Putamen (tissue), 1 donor: ENCODE results near the gene TBC1D16.
"Not testable (repeated sequence)": the region's sequence is repeated elsewhere in the genome, so short reads cannot be mapped to it uniquely, and the experiment has no call there.

Experiments used
- DNase-seq: peaks from one replicate; pipeline ENCODE4 v3.0.0-alpha.2; 2016; ENCODE audit warnings: low spot score

Gene TBC1D16

DNA sequence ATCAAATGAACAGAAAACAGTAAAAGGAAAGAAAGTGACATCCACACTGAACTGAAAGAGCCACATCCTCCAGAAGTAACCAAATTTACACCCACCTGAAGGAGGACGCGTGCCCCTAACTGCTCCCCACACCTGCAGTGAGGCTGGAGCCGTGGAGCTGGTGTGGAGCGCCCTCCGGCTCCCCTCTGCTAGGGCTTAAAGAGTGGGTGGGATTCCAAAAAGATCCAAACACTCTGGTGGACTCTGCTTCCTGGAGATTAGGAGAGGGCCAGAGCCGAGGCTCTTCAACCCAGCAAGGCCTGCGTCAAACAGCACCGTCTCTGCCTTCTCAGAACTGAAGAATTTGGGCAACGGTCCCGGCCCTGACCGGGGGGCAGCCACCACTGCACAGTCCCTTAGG is 16.0 kb upstream of the TBC1D16 start:
- no peak for DNase-seq

DNA sequence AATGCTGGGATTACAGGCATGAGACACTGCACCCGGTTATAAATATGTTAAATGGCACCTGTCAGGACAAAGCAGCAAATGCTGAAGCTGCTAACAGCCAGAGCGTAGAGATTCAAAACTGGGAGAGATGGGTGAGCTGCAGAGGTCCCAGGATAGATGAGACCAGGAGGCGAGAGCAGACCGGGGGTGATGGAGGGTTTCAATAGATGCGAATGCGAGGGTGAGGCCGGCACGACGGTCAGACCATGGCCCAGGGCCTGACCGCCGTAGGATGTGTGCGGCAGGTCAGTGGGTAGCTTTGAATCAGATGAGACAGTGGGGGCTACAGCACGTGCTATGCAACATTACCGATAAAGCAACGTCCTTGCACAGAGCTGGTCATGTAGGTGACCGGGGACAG is 15.0 kb upstream of the TBC1D16 start:
- no peak for DNase-seq

DNA sequence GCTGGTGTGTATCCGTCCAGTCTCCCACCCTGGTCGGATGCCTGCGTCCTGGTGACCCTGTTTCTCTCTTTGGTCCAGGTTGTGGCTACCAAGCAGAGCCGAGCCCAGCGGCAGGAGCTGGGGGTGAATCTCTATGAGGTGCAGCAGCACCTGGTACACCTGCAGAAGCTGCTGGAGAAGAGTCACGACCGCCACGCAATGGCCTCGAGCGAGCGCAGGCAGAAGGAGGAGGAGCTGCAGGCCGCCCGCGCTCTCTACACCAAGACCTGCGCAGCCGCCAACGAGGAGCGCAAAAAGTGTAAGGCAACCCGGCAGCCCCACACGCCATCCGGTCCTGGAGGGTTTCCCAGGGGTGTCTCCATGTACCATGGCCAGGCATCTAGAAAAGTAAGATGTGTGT is 14.3 kb upstream of the TBC1D16 start:
- no peak for DNase-seq

- no peak for DNase-seq
Observed at GRCh38 chr17:80047176-80047575, 11.5 kb upstream of the TBC1D16 start.

GRCh38 chr17:80046709-80047108 is 11.0 kb upstream of the TBC1D16 start:
- DNase-seq, result not testable (repeated sequence)

DNA sequence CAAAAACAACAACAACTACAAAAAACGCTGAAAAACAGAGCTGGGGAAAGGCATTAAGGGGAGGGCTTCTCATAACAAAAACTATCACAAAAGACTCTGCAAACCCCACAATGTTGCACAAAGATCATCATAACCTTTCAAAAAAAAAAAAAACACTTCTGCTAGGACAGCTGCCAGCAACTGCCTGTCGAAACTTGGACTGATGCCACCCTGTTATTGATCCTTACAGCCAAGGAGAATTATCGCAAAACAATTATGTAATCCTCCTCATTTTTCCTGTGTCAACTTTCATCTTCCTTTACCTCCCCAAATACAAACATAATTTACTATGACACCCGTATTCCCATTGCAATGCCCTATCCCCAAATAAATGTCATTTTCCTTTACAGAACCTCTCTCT is 10.0 kb upstream of the TBC1D16 start:
- no peak for DNase-seq

DNA sequence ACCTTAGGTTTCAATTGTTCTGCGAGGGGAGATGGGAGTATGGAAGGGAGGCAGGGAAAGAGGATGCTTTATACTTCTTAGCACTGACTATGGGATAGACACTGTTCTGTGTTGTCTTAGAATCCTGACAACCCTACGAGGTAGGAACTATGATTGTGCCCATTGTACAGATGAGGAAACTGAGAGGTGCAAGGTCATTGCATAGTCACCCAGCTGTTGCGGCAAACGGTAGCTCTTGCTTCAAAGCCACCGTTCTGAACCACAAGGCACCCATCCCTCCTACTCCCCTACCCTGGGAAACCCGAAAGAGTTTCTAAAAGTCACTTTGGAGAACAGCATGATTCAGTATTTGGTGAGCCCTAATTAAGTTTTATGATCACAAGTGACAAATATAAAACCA is 8.3 kb upstream of the TBC1D16 start:
- no peak for DNase-seq

DNA sequence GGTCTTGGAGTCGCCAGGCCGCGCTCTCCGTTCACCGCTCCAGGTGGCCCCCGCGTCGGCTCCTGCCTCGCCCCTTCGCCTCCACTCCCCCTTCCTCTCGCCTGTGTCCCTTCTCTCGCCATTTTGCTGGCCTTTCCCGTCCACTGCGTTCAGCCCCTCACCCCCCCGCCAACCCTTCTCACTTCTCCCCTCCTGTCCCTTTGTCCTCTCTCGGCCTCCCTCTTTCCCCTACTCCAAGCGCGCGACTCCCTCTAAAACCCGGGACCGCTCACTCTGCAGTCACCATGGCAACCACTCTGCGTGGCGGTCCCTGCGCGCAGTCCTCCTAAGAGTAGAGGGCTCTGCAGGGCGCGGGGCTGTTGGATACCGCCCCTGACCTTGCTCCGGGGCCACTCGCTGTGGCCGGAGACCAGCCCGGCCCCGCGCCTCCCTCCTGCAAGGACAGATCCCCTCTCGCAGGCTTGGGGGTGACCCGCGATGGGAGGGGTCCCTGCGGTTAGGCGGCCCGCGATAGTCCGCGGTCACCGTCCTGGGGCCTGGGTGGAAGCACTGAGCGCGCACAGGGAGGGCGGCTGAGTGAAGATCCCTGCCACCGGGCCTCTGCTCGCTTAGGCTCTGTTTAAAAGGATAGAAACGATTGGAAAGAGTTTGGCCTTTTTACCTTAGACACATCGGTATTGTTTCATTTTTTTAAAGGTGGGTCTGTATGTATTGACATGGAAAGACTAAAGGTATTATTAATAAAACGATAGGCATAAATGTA is 1.2 kb upstream of the TBC1D16 start:
- peak; percentile 39 for DNase-seq

DNA sequence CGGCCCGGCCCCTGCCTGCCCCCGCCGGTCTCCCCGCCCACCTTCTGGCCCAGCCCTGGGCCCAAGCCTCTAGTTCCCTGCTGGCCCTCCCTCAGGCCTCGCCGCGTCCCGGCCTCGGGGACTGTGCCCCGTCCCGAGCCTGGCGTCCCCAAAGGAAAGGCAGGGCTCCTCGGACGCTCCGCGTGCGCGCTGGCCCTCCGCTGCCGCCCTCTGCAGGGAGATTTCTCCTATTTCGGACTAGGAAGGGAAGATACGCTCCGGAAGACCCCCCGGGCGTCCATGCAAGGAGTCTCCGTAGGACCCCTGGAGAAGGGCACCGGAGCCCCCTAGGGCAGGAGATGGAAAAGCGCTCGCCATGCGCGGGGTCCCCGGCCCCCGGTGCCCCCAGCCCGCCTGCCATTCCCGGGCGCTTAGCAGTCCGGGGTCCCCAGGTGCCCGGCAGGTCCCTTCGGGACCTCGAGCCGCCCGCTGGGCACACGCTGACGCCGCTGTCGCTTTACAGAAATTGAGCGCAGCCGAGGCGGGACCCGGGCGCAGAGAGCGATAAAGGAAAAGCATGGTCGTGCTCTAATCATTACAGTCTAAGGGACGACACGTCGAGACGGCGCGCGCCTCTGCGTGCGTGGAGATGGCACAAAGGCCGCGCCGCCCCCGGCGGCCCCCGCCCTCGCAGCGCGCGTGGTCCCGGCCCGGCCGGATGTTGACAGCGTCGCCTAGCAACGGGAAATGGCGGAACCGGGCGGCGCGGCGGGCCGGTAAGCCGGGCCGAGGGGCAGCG is 454 bp upstream of the TBC1D16 start, which contains the start of gene CCDC40:
Gene CCDC40 (plus strand): TSS at position 706 of the 778 bp plus-strand sequence. CDS start 21 bp downstream, at position 727.
- DNase-seq, result peak; percentile 76

GRCh38 chr17:80034791-80035686 is 633 bp downstream of the TBC1D16 start:
- no peak for DNase-seq

DNA sequence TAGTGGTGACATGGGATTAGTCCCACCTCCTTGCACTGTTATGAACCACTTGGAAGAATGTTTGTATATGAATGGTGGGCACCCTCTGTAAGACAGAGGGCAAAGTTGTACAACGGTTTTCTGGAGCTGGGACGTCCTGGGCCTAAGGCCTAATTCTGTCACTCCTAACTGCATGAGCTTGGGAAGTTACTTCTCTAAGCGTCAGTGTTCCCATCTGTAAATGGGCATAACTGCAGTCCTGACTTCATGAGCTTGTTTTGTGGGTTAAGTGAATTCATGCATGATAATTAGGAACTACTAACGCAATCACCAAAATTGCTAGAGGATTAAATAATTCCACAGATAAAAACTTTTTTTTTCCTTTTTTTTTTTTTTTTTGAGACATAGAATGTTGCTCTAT is 1.8 kb downstream of the TBC1D16 start:
- no peak for DNase-seq

DNA sequence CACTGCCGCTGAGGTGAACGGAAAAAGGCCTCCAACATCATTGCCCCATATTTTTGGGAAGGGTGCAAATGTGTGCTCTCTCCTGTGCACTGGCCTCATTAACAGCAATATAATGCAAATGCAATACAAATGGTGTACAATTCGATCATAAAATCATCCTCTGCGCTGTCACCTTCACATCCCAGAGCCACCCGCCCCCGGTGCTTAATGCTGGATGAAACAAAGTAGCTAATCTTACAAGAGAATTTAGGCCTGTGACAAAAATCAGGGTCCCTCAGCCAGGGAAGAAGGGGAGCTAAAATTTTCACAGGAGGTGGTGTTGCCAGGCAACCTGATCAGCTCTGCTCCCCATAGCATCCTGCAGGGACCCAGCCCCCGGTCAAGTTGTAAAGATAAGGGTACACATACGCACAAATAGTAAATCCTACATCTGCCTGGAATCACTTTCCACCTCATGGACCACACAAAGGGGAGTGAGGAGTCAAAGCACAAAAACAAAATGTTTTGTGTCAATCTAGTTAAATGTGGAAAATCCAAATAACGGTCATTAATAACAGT is 3.0 kb downstream of the TBC1D16 start:
- DNase-seq, result peak; percentile 75

GRCh38 chr17:80031691-80032430 is 3.8 kb downstream of the TBC1D16 start:
- DNase-seq, result no peak

GRCh38 chr17:80030730-80031410 is 4.8 kb downstream of the TBC1D16 start:
- no peak for DNase-seq

DNA sequence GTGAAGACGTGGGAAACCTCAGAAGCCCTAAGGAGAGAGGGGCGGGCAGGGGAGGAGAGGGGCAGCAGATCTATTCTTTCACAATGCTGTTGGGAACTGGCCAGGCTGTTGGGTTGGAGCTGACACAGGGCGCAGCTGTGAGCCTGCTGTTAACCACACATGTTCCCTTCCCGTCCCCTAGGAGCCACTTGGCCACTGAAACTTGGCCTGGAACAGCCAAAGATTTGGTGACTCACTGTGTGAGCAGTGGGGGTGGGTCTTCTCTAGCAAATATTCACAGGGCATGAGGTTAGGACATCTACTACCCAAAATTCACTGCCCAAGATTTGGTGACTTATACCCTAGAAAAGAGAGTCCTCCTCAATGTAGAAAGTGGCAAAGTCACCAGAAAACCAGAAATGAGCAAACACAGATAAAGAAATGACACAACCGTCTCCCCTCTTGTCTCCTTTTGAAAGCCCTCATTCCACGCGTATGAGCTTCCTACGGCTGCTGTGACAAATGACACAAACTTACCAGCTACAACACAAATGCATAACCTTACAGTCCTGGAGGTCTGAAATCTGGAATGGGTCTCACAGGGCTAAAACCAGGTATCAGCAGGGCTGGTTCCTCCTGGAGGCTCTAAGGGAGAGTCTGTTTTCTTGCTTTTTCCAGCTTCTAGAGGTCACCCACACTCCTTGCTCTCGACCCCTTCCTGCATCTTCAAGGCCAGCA is 6.3 kb downstream of the TBC1D16 start:
- no peak for DNase-seq

GRCh38 chr17:80028030-80028429 is 7.6 kb downstream of the TBC1D16 start:
- no peak for DNase-seq

- no peak for DNase-seq
Observed at GRCh38 chr17:80027043-80027435, 8.6 kb downstream of the TBC1D16 start.

DNA sequence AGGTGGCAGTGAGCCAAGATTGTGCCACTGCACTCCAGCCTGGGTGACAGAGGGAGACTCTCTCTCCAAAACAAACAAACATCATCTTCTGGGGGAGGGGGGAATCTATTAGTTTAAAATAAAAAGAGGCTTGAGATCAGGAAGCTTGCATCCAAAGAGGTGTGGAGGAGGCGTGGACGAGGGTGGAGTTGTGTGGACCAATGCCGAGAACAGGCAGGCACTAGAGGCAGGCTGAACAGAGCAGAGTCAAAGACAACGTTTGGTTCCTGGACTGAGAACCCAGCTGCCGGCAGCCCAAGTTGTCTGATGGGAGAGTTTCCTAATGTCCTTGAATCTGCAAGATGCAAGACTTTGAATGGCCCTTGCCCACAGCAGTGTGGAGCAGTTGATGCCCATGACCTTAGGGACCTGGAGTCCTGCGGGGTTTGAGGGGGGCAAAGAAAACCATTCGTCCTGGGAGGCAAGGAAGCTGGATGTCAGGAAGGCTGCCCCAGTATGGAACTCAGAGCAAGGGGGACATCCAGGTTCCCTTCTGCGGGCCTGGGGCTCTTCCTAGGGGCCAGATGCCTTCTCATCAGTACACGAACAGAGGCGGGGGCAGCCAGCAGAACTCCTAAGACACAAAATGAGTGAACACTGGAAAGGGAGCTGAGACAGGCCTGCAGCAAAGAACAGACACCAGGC is 9.2 kb downstream of the TBC1D16 start:
- DNase-seq, result no peak

DNA sequence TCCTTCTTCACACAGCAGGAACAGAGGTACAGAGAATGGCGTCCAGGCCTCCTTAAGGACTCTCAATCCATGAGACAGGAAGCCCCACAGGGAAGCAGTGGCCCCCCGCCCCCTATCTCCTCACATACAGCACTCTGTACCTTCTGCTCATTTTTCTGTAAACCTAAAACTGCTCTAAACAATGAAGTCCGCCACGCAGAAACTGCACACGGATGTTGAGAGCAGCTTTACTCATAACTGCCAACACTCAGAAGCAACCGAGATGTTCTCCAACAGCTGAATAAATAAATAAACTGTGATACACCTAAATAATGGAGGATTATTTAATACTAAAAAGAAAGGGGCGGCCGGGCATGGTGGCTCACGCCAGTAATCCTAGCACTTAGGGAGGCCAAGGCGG is 9.9 kb downstream of the TBC1D16 start:
- no peak for DNase-seq
